ENCODE measurements around the gene ZMIZ1.
A peak's percentile ranks its signal among the peaks of the same experiment; 100 is the strongest.

The ZMIZ1 gene

GRCh38 chr10:79105150-79105739 lies 36.5 kb downstream of the ZMIZ1 start:
- DNase-seq (ENCODE audit: low read depth in 2 of 2) = no peak
- no peak overlapping the region for H3K4me3 ChIP-seq (replicated peaks in 1 of 2; ENCODE audit: low read depth in 2 of 2, low read length in 2 of 2)
- TF ChIP-seq, protein P1, sequence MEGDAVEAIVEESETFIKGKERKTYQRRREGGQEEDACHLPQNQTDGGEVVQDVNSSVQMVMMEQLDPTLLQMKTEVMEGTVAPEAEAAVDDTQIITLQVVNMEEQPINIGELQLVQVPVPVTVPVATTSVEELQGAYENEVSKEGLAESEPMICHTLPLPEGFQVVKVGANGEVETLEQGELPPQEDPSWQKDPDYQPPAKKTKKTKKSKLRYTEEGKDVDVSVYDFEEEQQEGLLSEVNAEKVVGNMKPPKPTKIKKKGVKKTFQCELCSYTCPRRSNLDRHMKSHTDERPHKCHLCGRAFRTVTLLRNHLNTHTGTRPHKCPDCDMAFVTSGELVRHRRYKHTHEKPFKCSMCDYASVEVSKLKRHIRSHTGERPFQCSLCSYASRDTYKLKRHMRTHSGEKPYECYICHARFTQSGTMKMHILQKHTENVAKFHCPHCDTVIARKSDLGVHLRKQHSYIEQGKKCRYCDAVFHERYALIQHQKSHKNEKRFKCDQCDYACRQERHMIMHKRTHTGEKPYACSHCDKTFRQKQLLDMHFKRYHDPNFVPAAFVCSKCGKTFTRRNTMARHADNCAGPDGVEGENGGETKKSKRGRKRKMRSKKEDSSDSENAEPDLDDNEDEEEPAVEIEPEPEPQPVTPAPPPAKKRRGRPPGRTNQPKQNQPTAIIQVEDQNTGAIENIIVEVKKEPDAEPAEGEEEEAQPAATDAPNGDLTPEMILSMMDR (IDR thresholded peaks at IDR 0.05; ENCODE audit: low read depth, low read length) = no peak

DNA sequence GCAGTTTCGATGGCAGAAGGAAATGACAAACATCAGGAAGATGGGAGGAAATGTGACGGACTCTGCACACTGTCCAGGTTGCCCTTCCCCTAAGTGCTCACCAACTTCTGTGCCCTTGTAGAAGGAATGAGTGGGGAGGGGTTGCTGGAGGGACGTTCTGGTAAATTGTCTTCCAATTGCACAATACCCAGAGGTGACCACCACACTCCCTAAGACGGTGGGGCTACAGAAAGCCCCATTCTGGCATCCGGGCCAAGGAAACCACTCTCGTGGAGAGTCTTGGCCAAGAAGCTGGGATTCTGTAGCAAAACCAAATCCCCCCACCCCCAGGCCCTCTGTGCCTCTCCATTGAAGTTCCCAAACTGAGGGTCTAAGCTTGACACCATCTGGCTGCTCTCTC lies 37.1 kb downstream of the ZMIZ1 start:
- TF ChIP-seq, protein P1 (IDR thresholded peaks at IDR 0.05; ENCODE audit: low read depth, low read length) = no peak
- DNase-seq (ENCODE audit: low read depth in 2 of 2) = no peak
- H3K4me3 ChIP-seq (replicated peaks in 1 of 2; ENCODE audit: low read depth in 2 of 2, low read length in 2 of 2) = no peak overlapping the region

- H3K4me3 ChIP-seq (replicated peaks in 1 of 2; ENCODE audit: low read depth in 2 of 2, low read length in 2 of 2) = no peak overlapping the region
- no peak for DNase-seq (ENCODE audit: low read depth in 2 of 2)
- TF ChIP-seq, protein P1 (IDR thresholded peaks at IDR 0.05; ENCODE audit: low read depth, low read length) = no peak
Observed at GRCh38 chr10:79106256-79107050, 37.7 kb downstream of the ZMIZ1 start.

DNA sequence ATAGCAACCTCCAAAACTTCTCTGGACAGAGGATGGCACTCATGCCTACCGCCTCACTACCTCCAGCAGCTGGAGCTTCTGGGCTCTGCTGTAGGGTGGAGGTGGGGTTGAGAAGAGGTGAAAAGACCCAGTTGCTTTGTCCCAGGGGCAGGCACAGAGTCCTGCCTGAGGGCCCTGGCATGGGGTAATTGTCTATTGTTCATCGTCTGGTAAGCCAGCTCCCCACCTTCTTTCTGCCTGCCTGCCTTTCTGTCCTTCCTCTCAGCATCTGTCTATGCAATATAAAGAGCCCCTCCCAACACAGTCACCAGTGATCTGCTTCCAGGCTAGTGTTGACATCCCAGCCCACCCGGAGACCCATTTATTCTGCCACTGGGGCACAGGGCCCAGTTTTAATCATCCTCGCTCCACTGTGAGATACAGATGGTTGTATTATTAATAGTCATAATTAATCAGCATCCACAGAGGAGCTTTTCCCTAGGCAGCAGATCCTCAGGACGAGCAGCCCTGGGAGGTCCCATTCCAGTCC lies 39.0 kb downstream of the ZMIZ1 start:
- no peak overlapping the region for H3K4me3 ChIP-seq (replicated peaks in 1 of 2; ENCODE audit: low read depth in 2 of 2, low read length in 2 of 2)
- TF ChIP-seq, protein P1 (IDR thresholded peaks at IDR 0.05; ENCODE audit: low read depth, low read length) = no peak
- no peak for DNase-seq (ENCODE audit: low read depth in 2 of 2)

- no peak overlapping the region for H3K4me3 ChIP-seq (replicated peaks in 1 of 2; ENCODE audit: low read depth in 2 of 2, low read length in 2 of 2)
- TF ChIP-seq, protein P1 (IDR thresholded peaks at IDR 0.05; ENCODE audit: low read depth, low read length) = no peak
- no peak for DNase-seq (ENCODE audit: low read depth in 2 of 2)
Observed at GRCh38 chr10:79108728-79109127, 40.0 kb downstream of the ZMIZ1 start.

DNA sequence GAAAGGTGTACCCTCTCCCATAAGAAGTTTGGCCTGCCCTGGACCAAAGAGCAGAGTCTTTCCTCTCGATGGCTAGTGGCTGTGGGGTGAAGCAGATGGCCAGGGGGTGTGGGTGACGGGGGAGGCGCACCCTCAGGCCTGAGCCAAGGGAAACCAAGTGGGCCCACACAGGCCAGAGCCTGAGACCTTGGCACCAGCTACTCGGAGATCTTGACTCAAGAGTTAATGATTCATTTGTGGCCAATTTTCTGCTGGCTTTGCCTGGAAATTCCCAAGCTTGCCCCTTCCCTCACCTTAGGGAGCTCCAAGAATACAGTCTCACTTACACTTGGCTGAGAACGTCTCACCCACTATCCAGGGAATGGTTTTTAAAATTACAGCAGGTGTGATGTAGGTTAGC lies 42.7 kb downstream of the ZMIZ1 start:
- DNase-seq (ENCODE audit: low read depth in 2 of 2) = peak; percentile 31 to 62
- TF ChIP-seq, protein P1 (IDR thresholded peaks at IDR 0.05; ENCODE audit: low read depth, low read length) = no peak

More for the DNA sequence above, 42.7 kb downstream of the ZMIZ1 start:
- no peak overlapping the region for H3K4me3 ChIP-seq (replicated peaks in 1 of 2; ENCODE audit: low read depth in 2 of 2, low read length in 2 of 2)

Data from cardiac fibroblast (primary cell).